Stimulated activated CD4-positive, alpha-beta T cell treated with anti-CD3 and anti-CD28 coated beads, TNF-alpha, amount 100 ng/mL, for 24 hours (primary cell): Measurements from ENCODE around the gene PLCB1.
"Not testable (repeated sequence)": the region's sequence is repeated elsewhere in the genome, so short reads cannot be mapped to it uniquely, and the experiment has no call there.

Source experiments
- DNase-seq, 3 experiments: peaks; one replicate each; pipeline ENCODE4 v3.0.0-alpha.2; 2020; ENCODE audit warnings: low read depth in 3 of 3

PLCB1 gene

DNA sequence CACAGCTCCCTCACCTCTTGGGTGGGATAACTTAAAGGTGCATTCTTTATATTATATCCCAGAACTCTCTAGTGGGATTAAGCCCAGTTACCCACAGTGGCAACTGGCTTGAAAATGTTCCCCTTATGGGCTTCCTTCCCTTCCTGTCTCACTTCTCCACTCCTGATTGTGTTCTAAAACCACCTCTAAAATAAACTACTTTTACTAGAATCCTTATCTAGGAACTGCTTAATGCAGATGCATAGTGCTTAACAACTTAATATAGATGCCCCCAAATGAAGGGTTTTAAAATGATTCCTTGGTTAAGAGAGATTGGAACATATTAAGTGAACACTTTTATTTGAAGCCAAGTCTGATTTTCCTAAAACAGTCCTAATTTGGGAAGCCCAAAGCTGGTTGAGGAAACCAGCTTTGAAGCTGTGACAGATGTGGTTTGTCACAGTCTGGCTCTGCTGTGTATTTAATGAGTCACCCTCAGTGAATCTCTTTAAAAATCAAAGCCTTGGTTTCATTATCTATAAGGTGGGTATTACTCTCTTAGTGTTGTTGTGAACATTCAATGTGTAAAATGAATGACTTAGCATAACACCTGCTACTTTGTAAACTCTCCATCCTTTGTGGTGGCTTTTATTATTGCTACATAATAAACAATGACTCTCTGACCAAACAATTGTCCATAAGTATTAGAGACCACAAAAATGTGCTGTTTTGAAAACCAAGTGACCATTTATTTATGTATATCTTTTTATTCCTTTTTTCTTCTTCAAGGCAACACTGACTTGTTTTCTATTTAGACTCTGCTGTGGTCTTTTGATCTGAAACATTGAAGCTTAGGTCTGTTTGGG lies 24.4 kb downstream of the PLCB1 start:
- no peak for DNase-seq

DNA sequence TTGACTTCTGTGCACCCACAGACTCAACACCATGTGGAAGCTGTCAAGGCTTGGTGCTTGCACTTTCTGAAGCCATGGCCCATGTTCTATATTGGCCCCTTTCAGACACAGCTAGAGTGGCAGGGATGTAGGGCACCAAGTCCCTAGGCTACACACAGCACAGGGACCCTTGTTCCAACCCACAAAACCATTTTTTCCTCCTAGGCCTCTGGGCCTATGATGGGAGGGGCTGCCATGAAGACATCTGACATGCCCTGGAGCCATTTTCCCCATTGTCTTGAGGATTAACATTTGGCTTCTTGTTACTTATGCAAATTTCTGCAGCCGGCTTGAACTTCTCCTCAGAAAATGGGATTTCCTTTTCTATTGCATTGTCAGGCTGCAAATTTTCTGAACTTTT lies 27.2 kb downstream of the PLCB1 start:
- DNase-seq = not testable (repeated sequence)

DNA sequence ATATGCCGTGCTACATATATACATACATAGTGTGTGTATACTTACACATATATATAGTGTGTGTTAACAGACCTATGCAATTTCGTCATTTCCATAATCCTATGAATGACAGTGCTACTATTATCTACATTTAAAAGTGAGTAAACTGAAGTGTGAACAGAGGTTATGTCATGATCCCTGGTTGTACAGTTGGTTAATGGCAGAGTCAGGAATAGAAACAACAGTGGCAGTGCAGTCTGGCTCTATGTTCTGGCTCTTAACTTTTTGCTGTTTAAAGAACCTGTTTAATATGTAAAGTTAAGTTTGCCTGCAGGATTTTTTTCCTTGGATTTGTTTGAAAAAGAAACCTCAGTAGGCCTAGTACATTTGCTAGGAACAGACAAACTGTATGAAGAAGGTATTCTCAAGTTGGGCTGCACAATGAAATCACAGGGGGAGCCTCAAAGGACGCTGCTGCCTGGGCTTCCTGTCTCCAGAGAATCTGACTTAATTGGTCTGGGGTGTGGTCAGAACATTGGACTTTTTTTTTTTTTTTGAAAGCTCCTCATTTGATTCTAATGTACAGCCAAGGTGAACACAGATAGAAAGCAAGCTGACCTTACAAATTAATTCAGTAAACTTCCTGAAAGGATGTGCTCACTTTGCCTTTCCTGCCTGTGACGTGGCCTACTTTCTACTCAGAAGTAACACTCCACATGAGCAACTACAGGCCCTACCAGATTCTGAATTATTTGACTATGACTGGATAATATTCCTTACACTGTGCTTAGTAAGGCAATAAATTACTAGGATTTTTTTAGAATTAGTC lies 29.4 kb downstream of the PLCB1 start:
- DNase-seq = no peak

DNA sequence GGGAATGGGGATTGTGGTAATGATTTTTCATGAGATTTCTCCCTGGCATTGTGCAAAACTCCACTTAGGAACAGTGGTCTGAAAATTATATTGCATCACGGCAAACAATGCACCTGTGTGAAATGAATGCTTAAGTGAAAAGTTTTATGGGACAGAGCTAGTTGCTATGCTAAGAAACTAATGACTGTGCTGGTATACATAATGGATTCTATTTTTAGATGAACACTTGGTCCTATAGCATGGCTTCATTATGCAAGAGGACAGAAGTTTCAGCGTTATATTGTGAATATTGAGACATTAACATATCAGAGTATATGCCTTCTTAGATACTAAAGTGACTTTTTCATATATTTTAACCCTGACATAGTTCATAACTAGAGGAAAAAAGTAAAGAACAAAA lies 30.5 kb downstream of the PLCB1 start:
- no peak for DNase-seq

DNA sequence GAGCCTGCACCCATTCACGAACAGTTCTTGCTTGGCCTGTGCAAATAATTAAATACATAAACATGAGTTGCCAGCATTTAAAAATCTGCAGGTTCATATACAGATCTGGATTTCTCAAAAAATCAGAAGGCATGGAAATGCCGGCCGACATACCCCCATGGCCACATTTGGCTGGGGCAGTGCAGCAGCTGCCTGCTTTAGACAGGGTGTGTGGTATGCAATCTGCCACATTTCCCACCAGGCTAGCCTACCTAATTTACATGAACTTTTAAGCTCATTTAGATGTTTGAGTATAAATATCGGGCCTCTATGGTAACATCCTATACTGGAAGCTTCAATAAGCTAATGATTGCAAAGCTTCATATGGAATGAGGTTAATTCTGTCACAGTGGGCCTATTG lies 31.5 kb downstream of the PLCB1 start:
- no peak for DNase-seq

DNA sequence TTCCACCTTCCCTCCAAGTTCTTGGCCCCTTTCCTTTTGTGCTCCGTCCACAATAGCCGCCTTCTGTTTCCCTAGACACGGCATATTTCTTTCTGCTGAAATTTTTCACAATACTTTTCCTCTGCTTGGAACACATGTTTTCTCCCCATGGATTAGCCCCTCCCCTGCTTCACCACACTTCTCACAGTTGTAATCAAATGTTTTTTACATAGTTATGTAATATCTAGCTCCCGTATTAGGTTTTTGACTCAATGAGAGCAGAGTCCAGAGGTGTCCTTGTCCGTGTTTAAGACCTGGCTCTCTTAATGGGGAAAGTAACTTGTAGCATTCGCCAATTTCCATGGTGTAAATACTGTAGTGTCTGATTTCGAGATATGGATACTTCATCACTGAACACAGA lies 34.7 kb downstream of the PLCB1 start:
- DNase-seq = no peak

DNA sequence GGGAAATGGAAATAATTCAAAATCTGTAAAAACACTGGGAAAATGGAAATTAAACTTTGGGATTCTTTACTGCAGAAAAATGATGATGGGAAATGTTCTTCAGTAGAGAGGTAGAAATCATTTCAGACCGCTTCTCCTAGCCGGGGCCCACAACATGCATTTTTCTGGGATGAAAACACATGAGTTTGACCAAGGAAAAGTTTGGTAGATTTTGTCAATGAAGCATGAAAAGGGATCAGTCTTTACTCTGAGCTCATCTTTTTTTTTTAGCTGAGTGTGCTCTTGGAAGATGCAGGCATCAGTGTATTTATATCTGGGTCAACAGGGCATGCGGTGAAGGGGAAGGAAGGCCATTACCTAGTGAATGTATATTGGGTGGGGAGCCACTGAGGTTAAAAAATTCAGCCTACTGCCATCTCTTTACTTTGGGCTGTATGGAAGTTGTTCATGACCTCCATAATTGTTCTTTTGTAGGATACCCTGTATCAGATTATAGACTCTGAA lies 36.8 kb downstream of the PLCB1 start:
- no peak for DNase-seq

DNA sequence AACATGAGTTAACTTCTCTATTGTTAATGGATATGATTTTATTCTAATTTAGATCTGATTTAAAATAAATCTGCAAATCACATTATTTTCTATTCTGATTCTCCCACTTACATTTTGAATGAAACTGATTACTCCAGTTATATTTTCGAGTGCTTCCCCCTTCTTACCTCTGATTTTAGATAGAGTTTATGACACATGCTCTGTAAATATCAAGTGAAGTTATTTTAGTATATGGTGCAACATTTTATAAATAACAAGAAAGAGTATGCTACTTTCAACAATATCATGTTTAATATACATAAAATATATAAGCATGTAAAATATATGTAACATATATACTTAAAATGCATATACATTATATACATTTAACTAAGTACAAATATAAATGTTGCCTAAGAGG lies 38.9 kb downstream of the PLCB1 start:
- DNase-seq = no peak

DNA sequence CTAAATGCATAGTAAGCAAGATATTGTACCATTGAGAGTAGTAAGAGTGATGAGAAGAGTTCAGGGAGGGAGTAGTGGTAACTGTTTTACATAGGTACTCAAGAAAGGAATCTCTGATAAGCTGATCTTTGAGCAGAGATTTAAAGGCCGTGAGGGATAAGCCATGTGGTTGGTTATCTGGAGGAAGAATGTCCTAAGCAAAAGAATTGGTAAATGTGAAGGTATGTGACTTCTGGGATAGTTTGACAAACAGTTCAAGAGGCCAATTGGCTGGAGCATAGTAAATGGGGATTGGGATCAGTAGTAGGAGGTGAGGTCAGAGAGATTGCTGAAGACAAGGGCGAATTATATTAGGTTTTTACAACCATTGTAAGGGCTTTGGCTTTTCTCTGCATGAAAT lies 40.1 kb downstream of the PLCB1 start:
- DNase-seq = no peak

DNA sequence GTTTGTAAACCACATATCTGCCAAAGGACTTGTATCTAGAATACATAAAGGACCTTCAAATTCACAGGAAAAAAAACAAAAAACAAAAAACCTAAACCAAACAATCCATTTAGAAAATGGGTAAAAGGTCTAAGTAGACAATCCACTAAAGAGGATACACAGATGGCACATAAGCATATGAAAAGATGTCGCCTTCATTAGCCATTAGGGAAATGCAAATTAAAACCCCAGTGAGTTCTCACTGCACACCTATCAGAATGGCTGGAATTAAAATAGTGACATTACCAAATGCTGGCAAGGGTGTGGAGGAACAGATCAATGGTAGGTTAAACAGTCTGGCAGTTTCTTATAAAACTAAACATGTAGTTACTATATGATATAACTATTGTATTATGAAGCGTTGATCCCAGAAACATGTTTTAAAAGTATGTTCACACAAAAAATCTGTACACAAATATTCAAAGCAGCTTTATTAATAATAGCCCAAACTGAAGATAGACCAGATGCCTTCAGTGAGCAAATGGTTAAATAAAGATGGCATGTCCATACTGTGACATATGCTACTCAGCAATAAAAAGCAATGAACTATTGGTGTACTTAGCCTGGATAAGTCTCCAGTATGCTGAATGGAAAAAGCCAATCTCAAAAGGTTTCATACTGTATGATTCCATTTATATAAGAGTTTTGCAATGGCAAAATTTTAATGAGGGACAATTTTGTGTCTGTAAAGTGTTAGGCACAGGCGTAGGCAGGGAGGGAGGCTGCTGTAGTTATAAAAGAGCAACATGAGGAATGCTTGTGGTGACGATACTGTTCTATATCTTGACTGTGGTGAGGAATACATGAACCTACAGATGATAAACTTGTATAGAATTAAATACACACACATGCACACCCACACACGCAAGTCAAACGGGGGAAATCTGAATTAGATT lies 43.9 kb downstream of the PLCB1 start:
- no peak for DNase-seq

DNA sequence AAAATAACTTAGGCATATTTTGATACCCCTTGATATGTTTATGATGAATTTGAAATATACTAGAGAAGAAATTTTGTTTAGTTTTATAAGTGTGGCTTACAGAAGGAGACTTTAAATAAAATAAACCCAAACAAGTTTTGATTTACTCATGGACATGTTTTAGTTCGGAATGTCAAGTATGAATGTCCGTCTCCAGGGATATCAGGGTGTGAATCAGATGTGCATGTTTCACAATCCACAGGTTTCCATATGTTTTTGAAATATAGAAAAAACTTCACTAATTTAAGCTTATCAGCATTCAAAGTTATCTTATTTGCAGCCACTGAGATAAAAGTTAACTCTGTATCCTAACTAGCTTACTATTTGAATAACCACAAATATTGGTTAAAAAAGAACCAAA lies 51.5 kb downstream of the PLCB1 start:
- DNase-seq = no peak

DNA sequence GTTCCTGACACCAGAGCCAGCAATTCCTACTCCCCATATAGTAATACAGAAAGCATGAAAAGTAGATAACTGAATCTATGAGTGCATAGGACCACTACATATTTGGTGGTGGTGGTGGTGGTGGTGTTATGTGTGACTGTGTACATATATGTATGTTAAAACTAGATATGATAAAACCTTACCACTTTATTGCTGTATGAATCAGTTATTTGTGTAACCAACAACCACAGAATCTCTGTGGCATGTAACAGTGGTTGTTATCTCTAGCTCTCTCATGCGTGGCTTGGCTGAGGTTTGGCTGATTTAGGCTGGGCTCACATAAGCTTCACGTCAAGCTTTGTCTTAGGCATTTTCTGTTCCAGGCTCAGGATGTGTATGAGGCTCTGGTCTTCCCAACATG lies 55.7 kb downstream of the PLCB1 start:
- DNase-seq = no peak

DNA sequence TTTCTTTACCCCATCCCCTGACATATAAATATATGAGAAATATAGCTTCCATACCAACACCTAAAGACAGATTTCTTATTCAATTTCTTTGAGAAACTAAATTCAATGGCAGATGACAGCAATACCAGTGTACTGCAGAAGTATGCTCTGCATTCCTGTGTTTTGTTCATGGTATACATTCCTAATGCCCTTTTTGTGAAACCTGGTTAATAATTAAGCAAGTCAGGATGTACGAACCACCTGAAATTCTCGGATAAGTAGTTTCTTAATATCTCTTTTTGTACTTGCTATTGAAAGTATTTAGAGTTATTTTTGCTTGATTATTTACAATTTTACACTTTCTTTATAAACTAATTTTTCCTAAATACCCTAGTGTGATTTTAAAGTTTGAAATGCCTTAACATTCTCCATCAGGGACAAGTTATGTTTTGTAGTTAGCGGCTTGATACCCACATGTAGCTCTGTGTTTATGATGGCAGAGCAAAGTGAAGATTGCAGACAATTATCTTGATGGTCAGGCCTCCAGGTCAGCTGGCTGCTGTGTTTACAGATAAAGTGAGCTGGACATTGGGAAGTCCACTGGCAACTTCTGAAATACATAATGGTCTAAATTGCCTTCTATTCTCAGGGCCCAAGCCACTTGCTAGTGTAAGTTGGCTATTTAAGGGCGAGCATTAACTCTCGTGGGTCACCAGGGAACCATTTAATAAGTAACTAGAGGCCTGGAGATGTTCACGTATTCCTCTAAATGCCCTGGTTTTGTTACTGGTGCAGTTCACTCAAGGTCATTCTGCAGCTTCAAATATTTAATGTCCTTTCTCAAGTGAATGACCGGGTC lies 58.2 kb downstream of the PLCB1 start:
- DNase-seq = no peak

DNA sequence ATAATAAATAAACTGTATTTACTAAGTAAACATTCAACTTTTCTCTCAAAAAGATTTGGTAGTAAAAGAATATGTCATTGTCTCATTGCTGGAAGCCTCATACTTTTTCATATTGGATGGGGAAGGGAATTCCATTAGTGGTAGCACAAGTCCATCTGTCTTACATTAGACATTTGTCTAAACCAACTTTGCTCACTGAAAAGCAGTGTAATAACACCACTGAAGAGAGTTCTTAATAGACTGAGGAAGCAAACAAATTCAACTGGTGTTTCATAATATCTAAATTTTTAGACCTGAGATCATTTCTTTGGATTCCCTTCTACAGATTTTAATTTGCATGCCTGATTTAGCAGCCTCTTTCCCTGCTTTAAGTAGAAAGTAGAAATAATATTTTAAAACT lies 62.7 kb downstream of the PLCB1 start:
- no peak for DNase-seq

DNA sequence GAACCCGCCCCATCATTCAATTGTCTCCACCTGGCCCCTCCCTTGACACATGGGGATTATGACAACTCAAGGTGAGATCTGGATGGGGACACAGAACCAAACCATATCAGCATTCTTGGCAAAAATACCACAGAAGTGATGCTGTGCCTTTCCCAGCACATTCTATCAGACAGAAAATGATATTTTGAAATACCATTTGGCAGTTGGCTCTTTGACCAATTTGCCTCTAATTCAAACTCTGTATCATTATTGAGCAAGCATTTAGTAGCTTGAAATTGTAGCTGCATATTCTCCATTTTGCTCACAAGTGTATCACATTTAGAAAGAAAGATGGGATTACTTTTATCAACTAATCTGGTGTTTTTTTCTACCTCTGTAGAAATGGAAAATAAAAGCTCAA lies 64.0 kb downstream of the PLCB1 start:
- no peak for DNase-seq

DNA sequence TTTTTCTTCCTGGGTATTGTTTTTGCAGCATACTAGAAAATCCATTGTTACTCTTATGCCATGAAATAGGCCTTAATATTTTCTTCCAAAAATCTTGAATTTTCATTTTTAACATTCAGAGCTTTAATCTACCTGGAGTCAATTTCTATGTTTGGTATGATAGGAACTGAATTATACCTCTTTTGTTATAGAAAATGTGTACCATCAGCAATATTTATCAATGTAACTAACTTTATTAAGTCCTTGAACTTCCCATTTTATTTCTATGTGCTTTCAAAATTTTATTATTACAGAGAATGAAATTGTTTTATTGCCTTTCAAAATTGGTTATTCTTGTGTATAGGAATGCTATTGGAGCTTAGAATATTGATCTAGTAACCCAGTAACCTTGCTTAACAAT lies 68.2 kb downstream of the PLCB1 start:
- DNase-seq = no peak

DNA sequence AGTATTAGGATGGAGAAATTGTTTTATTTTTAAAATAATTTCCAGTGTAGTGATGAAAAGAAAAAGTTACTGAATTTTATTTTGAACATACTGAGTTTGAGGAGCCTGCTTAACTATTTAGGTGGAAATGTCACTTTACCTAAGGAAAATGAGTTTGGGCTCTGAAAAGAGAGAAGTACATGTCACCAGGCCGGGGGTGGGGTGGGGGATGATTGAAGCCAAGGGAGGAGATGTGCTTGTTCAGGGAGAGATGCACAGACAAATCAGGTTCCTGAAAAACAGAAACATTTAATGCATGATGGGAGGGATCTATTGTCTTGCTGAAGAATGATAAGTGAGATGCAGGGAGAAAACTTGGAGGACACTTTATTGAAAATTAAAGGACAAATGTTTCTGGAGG lies 71.3 kb downstream of the PLCB1 start:
- DNase-seq = no peak

DNA sequence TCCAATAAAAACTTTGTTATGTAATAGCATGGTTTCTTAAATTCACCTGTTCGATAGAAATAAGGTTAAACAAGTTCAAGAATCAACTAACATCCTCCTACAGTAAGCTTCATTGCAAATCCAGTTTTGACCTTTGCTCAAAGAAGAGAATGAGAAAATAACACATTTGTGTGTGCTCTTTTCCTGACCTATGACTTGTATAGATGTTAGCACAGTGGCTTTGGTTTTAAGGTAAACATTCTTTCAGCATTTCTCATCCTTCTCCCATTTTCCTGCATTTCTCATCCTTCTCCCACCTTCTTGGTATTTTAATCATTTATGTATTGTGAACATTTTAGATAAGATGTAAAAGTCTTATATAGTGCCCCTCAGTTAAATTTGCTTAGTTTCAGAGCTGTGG lies 73.9 kb downstream of the PLCB1 start:
- no peak for DNase-seq

DNA sequence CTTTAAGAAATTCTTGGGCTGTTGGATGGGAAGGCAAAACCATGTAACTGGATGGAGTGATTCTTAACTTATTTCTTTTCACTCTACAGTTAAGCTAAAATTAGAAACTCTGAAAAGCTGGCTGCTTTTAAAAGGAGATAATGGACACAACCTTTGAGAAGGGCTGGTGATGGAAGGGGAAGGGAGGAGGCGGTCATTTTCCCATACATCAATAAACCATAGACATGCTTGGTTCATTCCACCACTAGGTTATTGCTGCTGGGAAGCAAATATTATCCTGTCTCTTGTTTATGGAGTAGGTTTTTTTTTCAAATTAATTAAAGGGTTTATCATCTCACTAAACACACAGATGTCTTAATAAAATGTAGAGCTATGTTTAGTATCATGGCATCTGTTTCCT lies 76.2 kb downstream of the PLCB1 start:
- DNase-seq = no peak

DNA sequence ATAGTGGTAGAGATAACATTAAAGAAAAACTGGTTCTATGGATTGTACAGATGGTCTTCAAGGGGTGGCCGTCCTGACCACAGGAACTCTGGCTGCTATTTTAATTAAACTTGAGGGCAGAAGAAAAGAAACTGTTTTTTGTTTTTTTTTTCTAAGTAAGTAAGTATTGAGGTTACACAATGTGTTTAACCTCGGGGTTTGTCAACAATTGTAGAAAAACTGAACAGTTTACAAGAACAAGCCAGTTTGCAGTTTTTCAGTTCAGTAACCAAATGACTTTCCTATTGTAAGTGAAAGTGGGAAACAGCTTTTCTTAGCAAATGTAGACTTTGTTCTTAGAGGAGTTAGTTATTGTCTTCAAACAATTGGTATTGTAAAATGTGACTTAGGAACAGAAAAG lies 77.0 kb downstream of the PLCB1 start:
- DNase-seq = no peak

DNA sequence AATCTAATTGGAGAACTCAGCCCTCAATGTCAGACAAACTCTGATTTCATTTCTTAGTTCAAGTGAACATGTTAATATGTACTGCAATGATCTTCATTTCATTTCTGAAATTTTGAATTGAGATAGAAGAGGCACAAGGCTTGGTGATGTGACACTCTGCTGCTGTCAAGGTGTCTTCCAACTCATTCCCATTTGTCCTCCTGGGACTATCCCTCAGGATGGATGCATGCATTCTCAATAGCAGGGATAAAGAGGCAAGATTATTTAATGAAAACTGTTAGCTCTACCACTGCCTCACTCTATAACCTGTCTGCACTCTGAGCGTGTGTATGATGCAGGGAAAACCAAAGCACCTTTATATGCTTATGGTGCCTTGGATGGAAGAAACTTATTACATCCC lies 78.7 kb downstream of the PLCB1 start:
- no peak for DNase-seq
